Activated gamma-delta T cell treated with anti-CD3 and anti-CD28 coated beads, Interleukin-2, amount 50 U/mL, for 16 hours (primary cell): ENCODE data around the gene FERMT3.

Source experiments
- DNase-seq: peaks from one replicate; pipeline ENCODE4 v3.0.0-alpha.2; 2020; ENCODE audit warnings: low read depth

The FERMT3 gene

GRCh38 chr11:64264371-64264852 lies 57.9 kb downstream of the FERMT3 start:
- DNase-seq = no peak

- DNase-seq = no peak
Observed at GRCh38 chr11:64265176-64266160, 58.9 kb downstream of the FERMT3 start.

GRCh38 chr11:64266339-64266738 lies 59.8 kb downstream of the FERMT3 start:
- no peak for DNase-seq

DNA sequence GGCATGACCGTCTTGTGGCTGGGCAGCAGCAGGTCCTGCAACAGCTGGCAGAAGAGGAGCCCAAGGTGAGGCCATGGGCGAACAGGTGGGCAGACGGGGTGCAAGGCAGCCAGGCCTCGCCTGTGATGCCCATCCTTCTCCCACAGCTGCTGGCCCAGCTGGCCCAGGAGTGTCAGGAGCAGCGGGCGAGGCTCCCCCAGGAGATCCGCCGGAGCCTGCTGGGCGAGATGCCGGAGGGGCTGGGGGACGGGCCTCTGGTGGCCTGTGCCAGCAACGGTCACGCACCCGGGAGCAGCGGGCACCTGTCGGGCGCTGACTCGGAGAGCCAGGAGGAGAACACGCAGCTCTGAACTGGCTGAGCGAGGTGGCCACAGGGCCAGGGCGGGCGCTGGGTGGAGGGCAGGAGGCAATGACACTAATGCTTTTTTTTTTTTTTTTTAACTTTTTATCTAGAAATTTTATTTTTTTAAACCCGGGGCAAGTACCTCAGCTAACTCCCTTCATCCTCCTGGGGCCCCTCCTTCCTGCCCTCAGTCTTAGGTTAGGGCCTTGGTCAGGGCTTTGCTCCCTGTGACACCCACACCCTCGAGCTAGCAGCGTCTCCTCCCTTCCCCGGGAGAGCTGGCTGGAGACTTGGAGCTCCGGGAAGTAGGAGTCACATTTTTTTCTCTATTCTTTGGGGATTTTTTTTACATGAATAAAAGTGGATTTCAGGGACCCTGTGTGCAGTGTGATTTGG lies 60.9 kb downstream of the FERMT3 start:
- DNase-seq = no peak

- DNase-seq = no peak
Observed at GRCh38 chr11:64268025-64268892, 61.7 kb downstream of the FERMT3 start.

GRCh38 chr11:64268893-64269539 lies 62.5 kb downstream of the FERMT3 start:
- no peak for DNase-seq

DNA sequence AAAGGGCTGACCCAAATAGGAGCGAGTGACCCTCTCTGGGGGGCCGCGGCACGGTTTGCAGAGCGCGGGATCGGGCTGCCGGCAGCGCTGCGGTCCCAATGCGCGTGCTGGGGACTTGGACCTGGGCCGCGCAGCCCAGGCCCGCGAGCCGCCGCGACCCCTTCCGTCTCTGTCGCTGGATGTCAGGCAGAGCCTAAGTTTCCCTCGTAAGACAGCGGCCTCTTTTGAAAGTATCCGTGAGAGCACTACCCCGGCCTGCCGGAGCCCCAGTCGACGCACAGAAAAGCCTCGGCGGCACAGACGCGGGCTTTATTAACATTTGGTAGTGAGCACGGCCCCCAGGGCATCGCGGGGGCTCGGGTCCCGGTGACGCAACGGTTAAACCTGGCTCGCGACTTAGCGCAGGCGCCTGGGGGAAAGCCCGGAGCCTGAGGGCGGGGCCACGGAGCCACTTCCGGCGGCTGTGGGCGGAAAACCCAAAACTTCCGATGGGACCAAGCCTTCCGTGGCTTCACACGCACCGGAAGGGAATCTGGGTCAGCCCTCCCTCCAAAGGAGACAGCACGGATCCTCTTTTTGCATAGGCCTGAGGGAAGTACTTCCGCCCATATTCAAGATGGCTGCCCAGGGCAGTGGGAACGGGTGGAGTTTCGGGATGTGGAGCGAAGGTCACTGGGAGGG lies 63.2 kb downstream of the FERMT3 start:
- peak; percentile 96 for DNase-seq
